Activated CD4-positive, alpha-beta T cell treated with anti-CD3 and anti-CD28 coated beads for 36 hours (primary cell): ENCODE measurements around the gene DAB1. TPM values are rescaled to one million over a fixed set of nuclear protein-coding genes. Genes with fewer than 3 reads are reported as not detected.
"Not testable (repeated sequence)": the region's sequence is repeated elsewhere in the genome, so short reads cannot be mapped to it uniquely, and the experiment has no call there.

ENCODE experiments used
- ATAC-seq: fragments of 200-7000 bp; cut with Tn5 transposase; one replicate; pipeline ENCODE4 v1.10.0; 2021; ENCODE audit warnings: mild to moderate bottlenecking, moderate library complexity
- CTCF ChIA-PET: fragments of 350-600 bp; sonication (Branson Sonifier 250); formaldehyde crosslinking; loops from one replicate; lab custom pipeline; 2021; ENCODE audit warnings: antibody characterized with exemption; lab: Charles Lee
- POLR2A ChIA-PET: fragments of 350-600 bp; sonication (Branson Sonifier 250); formaldehyde crosslinking; loops from one replicate; lab custom pipeline; 2021; ENCODE audit warnings: antibody characterized with exemption, inconsistent platforms; lab: Charles Lee
- DNase-seq: peaks from one replicate; pipeline ENCODE4 v3.0.0-alpha.2; 2020
- H3K27ac Mint-ChIP-seq: one replicate; pipeline ENCODE4 v1.8.0; 2021; ENCODE audit warnings: mixed read lengths
- H3K27me3 Mint-ChIP-seq: one replicate; pipeline ENCODE4 v1.8.0; 2021; ENCODE audit warnings: mixed read lengths
- H3K36me3 Mint-ChIP-seq: one replicate; pipeline ENCODE4 v1.8.0; 2021; ENCODE audit warnings: low read depth, mixed read lengths
- H3K4me1 Mint-ChIP-seq: one replicate; pipeline ENCODE4 v1.8.0; 2021; ENCODE audit warnings: mixed read lengths
- H3K4me3 Mint-ChIP-seq: one replicate; pipeline ENCODE4 v1.8.0; 2021; ENCODE audit warnings: mild to moderate bottlenecking, moderate library complexity, mixed read lengths
- H3K9me3 Mint-ChIP-seq: one replicate; pipeline ENCODE4 v1.8.0; 2021; ENCODE audit warnings: low read depth, mixed read lengths
- intact Hi-C, 2 experiments: fragments of 100-400 bp; cut with DNase I in 1 of 2; cut with micrococcal nuclease in 1 of 2; formaldehyde crosslinking; loops; one replicate each; pipeline versions ENCODE4 v1.14.2 to v1.15.1; 2022 to 2024; cut with DNase I, micrococcal nuclease
- total RNA-seq, 2 experiments: library from RNA; stranded (reverse); gene quantifications; one replicate each; pipeline ENCODE4 v1.2.3, GENCODE V29; 2021

Gene DAB1
- total RNA-seq, 2 experiments from 2014 or later = 0.11 TPM; not detected in 1

DNA sequence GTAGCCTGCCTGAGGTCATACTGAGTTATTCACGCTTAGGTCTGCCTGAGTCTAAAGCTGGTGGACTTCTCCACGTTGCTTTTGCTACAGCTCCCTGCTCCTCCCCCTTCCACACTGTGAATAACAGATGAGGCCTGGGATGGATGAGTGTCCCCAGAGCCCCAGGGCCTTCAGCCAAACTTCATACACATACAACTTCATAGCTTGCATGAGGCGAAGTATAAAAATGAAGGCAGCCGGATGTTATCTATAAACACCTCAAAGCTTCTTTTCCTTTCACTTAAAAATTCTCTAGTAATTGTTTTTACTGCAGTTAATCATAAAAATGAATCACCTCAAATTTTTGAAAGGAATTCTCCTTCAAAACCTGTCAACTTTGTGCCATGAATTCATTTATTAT lies 70.2 kb downstream of the DAB1 start:
- Mint-ChIP-seq H3K4me1 (no peaks in the 10 kb centered on the region), H3K9me3 (no peaks in the 10 kb centered on the region), H3K4me3 (no peak overlapping the region), H3K27me3 (peaks cover under 1% of the 10 kb centered on the region), H3K36me3 (no peaks in the 10 kb centered on the region), H3K27ac (no peak overlapping the region)
- POLR2A ChIA-PET = no interaction called here
- no peak for ATAC-seq
- CTCF ChIA-PET = no interaction called here
- intact Hi-C loops = no loop called here
- DNase-seq = no peak

DNA sequence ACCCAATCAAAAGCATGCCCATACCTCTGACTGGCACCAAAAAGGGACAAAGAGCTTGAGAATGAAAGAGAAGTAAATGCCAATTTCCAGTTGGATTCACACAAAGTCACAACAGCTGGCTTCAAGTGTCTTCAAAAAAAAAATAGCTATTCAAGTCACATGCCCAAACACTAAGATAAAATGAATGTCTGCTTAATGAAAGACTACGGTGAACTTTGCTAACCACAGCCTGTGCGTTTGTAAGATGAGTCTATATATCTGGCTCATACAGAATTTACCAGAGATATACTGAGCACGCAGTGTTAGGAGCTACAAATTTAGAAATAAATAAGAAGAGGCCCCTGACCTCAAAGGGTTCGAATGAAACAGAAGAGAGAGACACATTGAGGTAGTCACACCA lies 73.2 kb downstream of the DAB1 start:
- H3K4me3 Mint-ChIP-seq = no peak overlapping the region
- intact Hi-C loops = no loop called here
- CTCF ChIA-PET = no interaction called here
- POLR2A ChIA-PET = no interaction called here
- no peaks in the 10 kb centered on the region for H3K9me3 Mint-ChIP-seq
- DNase-seq = no peak
- no peak overlapping the region for H3K27ac Mint-ChIP-seq
- no peaks in the 10 kb centered on the region for H3K4me1 Mint-ChIP-seq
- no peak for ATAC-seq
- H3K27me3 Mint-ChIP-seq = peaks cover 3% of the 10 kb centered on the region
- no peaks in the 10 kb centered on the region for H3K36me3 Mint-ChIP-seq

DNA sequence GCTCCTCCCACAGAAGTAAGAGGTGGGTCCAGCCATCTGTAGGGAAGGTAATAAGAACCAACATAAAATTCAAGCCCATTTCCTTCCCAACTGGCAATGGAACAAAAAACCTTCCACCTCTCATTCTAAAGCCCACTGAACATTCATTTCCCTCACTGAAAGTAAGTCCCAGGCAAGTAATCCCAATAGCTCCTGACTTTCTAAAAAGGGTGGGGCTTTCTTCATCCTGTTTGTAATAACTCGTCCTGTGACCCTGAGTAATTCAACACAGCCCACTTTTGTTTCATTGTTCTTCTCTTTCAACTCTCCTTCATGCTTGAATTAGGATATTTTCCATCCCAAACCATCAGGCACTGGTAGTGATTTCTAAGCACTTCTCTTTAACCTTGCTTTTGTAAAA lies 74.9 kb downstream of the DAB1 start:
- Mint-ChIP-seq H3K4me1 (no peaks in the 10 kb centered on the region), H3K9me3 (no peaks in the 10 kb centered on the region), H3K36me3 (no peaks in the 10 kb centered on the region), H3K27me3 (peaks cover 3% of the 10 kb centered on the region), H3K4me3 (no peak overlapping the region), H3K27ac (no peak overlapping the region)
- intact Hi-C loops = no loop called here
- no peak for DNase-seq
- POLR2A ChIA-PET = no interaction called here
- CTCF ChIA-PET = no interaction called here
- ATAC-seq = no peak

DNA sequence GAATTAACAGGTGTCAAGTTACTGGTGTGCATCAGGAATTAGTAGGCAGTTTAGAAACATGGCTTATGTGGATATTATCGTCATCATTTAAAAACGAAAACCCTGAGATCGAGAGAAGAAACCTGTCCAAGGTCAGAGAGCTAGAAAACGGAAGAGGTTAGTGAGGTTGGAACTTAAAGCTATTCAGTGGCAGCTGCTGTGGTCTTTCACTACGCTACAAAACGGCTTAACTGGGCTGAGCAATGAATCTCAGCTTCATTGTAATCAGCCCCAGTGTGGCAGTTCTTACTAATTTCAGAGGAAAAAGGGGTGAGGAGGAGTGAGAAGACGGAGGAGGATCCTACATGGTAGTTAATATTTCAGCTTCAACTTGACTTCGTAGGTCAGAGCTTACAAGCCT lies 77.9 kb downstream of the DAB1 start:
- H3K4me1 Mint-ChIP-seq = no peaks in the 10 kb centered on the region
- DNase-seq = no peak
- no peak overlapping the region for H3K27ac Mint-ChIP-seq

DNA sequence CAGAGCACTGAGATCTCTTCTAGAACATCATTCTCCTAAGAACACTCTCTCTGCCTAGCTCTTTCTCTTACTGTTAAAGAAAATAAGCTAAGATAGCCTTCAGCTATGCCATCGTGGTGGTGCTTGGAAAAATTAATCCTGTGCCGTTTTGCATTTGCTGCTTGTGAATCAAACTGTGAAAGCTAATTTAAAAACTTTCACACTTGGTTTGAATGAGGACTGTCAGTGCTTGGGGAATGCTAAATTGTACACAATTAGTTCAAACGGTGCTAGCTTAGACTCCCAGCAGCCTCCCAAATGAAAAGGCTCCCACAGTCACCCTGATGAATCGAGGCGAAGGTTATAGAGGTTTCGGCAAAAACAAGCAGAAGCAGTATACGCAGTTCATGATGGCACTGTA lies 79.6 kb downstream of the DAB1 start:
- POLR2A ChIA-PET = no interaction called here
- H3K9me3 Mint-ChIP-seq = no peaks in the 10 kb centered on the region
- no peak overlapping the region for H3K27ac Mint-ChIP-seq
- intact Hi-C loops = no loop called here
- no peaks in the 10 kb centered on the region for H3K4me1 Mint-ChIP-seq
- ATAC-seq = no peak
- H3K27me3 Mint-ChIP-seq = peaks cover 4% of the 10 kb centered on the region
- no peak overlapping the region for H3K4me3 Mint-ChIP-seq
- no peak for DNase-seq
- no peaks in the 10 kb centered on the region for H3K36me3 Mint-ChIP-seq
- CTCF ChIA-PET = no interaction called here

More for the DNA sequence above, 77.9 kb downstream of the DAB1 start:
- peaks cover 4% of the 10 kb centered on the region for H3K27me3 Mint-ChIP-seq
- no peak overlapping the region for H3K4me3 Mint-ChIP-seq
- H3K9me3 Mint-ChIP-seq = no peaks in the 10 kb centered on the region
- intact Hi-C loops = no loop called here
- CTCF ChIA-PET = no interaction called here
- POLR2A ChIA-PET = no interaction called here
- ATAC-seq = no peak
- no peaks in the 10 kb centered on the region for H3K36me3 Mint-ChIP-seq

DNA sequence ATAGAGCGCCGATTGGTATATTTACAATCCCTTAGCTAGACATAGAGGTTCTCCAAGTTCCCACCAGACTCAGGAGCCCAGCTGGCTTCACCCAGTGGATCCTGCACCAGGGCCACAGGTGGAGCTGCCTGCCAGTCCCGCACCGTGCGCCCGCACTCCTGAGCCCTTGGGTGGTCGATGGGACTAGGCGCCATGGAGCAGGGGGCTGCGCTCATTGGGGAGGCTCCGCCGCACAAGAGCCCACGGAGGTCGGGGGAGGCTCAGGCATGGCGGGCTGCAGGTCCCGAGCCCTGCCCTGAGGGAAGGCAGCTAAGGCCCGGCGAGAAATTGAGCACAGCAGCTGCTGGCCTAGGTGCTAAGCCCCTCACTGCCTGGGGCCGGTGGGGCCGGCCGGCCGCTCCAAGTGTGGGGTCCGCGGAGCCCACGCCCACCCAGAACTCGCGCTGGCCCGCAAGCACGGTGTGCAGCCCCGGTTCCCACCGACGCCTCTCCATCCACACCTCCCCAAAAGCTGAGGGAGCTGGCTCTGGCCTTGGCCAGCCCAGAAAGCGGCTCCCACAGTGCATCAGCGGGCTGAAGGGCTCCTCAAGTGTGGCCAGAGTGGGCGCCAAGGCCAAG lies 80.5 kb downstream of the DAB1 start:
- POLR2A ChIA-PET, H3K27me3 Mint-ChIP-seq: not testable (repeated sequence)

DNA sequence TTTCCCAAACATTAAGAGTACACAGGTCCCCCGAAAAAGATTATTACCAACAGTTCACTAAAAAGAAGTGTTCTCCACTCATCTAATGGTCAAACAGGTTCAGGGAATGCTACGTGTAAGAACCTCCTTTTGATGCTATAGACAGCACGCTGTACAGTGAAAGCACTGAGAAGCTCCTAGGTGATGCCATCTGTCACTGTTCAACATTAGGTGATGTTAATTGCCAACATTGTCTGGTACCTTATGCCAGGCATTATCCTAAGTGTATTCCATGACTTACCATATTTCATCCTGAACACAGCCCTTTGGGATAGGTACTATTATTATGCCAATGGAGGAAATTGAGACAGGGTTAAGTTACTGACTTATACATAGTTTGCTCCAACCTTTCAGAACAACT lies 82.1 kb downstream of the DAB1 start:
- no peak for DNase-seq
- ChIA-PET CTCF (no interaction called here), POLR2A (no interaction called here)
- intact Hi-C loops = no loop called here
- Mint-ChIP-seq H3K27me3 (peaks cover 3% of the 10 kb centered on the region), H3K4me3 (no peak overlapping the region), H3K4me1 (no peaks in the 10 kb centered on the region), H3K27ac (no peak overlapping the region), H3K36me3 (no peaks in the 10 kb centered on the region), H3K9me3 (no peaks in the 10 kb centered on the region)
- no peak for ATAC-seq

More for the DNA sequence above, 80.5 kb downstream of the DAB1 start:
- H3K36me3 Mint-ChIP-seq, ATAC-seq, H3K27ac Mint-ChIP-seq, intact Hi-C loops, H3K4me3 Mint-ChIP-seq, CTCF ChIA-PET, H3K9me3 Mint-ChIP-seq, H3K4me1 Mint-ChIP-seq, DNase-seq: not testable (repeated sequence)

DNA sequence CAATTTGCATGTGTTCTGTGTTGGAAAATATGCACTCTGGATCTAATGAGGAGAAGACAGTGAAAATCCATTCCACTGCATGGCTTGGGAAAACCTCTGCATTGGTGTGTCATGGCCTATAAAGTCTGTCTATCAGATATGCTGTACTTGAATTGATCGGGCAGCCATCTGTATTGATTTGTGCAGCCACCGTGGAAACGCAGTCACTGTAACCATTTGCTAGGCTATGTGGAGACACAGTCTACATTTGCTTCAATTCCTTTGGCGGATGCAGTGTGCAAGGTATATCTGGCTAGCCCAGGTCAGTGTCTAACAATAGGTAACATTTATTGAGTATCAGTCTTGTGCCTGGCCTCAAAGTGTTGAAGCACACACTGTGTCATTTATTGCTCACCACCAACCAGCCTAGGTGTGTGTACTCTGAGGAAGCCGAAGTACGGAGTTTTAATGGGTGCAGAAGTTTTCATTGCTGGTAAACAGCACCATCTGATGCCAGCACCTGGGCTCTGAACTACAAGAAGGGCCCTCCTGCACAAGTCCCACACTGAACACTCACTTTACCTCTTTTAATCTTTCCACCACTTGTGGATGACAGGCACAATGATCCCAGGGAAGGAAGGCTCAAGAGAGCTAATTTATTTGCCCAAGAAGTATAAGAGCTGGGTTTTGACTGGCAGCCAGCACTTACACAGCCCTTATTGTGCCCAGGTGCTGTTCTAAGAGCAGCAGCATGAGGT lies 83.4 kb downstream of the DAB1 start:
- H3K27me3 Mint-ChIP-seq = peaks cover 3% of the 10 kb centered on the region
- no peak overlapping the region for H3K27ac Mint-ChIP-seq
- CTCF ChIA-PET = no interaction called here
- no peaks in the 10 kb centered on the region for H3K36me3 Mint-ChIP-seq
- POLR2A ChIA-PET = no interaction called here
- ATAC-seq (no peak), DNase-seq (no peak)
- intact Hi-C loops = no loop called here
- no peak overlapping the region for H3K4me3 Mint-ChIP-seq
- no peaks in the 10 kb centered on the region for H3K4me1 Mint-ChIP-seq
- H3K9me3 Mint-ChIP-seq = no peaks in the 10 kb centered on the region

DNA sequence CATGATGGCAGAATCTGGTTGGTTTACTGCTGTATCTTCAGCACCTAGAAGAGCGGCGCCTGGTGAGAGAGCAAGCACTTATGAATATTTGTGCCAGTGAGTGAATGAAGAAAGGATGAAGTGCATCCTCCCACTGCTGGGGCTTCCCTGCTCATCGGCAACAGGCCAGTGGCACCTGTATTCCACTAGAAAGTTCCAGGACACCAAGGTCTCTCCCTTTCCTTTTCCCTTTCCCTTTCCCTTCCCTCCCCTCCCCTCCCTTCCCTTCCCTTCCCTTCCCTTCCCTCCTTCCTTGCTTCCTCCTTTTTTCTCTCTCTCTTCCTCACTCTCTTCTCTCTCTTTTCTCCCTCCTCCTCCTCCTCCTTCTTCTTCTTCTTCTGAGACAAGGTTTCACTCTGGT lies 86.2 kb downstream of the DAB1 start:
- peaks cover 3% of the 10 kb centered on the region for H3K27me3 Mint-ChIP-seq
- ATAC-seq (no peak), DNase-seq (no peak)
- peaks cover 3% of the 10 kb centered on the region for H3K9me3 Mint-ChIP-seq
- no peaks in the 10 kb centered on the region for H3K4me1 Mint-ChIP-seq
- H3K4me3 Mint-ChIP-seq = no peak overlapping the region
- intact Hi-C loops = no loop called here
- POLR2A ChIA-PET = no interaction called here
- no peaks in the 10 kb centered on the region for H3K36me3 Mint-ChIP-seq
- CTCF ChIA-PET = no interaction called here
- no peak overlapping the region for H3K27ac Mint-ChIP-seq

DNA sequence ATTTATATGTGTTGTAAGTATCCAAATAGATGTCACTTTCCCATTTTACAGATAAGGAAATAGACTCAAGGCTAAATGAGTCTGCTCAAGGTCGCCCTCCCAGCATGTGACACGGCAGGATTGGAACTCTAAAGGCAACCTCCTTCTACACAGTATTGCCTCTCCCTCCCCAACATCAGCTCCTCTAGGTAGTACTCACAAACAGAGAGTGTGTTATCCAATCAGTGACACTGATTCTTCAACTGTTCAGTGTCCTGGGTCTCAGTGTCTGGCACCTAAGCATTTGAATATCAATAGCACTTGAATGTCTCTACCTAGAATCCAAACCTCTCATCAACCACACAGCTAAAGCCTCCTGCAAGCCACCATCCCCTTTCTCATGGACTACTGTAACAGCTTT lies 87.1 kb downstream of the DAB1 start:
- DNase-seq (no peak), ATAC-seq (no peak)
- CTCF ChIA-PET = interaction anchor here (0.5 kb wide), 1 partner anchor 8 kb away, joined by 3 read pairs; no protein-coding TSS in a partner anchor
- no peak overlapping the region for H3K27ac Mint-ChIP-seq
- H3K4me1 Mint-ChIP-seq = no peaks in the 10 kb centered on the region
- H3K36me3 Mint-ChIP-seq = no peaks in the 10 kb centered on the region
- intact Hi-C loops = no loop called here
- H3K4me3 Mint-ChIP-seq = no peak overlapping the region
- peaks cover 3% of the 10 kb centered on the region for H3K9me3 Mint-ChIP-seq
- POLR2A ChIA-PET = no interaction called here
- peaks cover 3% of the 10 kb centered on the region for H3K27me3 Mint-ChIP-seq

DNA sequence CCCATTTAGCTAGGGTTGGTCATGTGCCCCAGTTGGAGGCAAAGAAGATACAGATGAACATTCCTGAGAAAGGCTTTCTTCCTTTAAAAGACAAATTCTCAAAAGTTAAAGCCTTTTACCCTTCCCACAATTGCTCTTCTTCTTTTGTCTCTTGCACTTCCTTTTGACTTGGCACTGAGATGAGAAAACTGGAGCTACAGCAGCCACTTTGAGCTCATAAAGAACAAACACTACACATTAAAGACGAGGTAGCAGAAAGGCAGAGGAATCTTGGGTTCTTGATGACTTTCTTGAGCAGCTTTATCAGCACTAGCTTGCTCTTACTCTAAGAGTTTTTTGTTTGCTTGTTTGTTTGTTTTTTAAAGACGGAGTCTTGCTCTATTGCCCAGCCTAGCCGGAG lies 92.2 kb downstream of the DAB1 start:
- H3K27me3 Mint-ChIP-seq = no peaks in the 10 kb centered on the region
- H3K27ac Mint-ChIP-seq = no peak overlapping the region
- POLR2A ChIA-PET = no interaction called here
- H3K9me3 Mint-ChIP-seq = peaks cover 8% of the 10 kb centered on the region
- CTCF ChIA-PET = no interaction called here
- intact Hi-C loops = no loop called here
- no peak overlapping the region for H3K4me3 Mint-ChIP-seq
- ATAC-seq (no peak), DNase-seq (no peak)
- no peaks in the 10 kb centered on the region for H3K4me1 Mint-ChIP-seq
- H3K36me3 Mint-ChIP-seq = no peaks in the 10 kb centered on the region

DNA sequence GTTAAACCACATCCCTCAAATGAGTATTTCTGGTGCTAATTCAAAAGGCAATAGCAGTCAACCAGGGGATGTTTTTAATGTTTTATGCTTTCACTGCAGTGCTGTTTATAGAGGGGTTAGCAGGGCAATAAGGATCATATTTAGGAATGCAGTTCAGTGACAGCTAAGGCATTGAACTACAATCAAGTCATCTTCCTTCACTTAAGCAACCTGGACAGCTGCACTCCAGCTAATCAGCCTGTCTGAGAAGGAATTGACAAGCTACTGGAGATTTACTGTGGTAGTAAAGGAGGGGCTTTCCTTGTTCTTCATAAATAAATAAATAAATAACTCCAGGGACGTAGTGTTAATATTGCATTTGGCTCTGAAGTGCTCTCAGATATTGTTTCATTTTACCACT lies 93.9 kb downstream of the DAB1 start:
- no peak overlapping the region for H3K4me3 Mint-ChIP-seq
- DNase-seq (no peak), ATAC-seq (no peak)
- no peaks in the 10 kb centered on the region for H3K4me1 Mint-ChIP-seq
- ChIA-PET CTCF (no interaction called here), POLR2A (no interaction called here)
- no peaks in the 10 kb centered on the region for H3K36me3 Mint-ChIP-seq
- no peak overlapping the region for H3K27ac Mint-ChIP-seq
- intact Hi-C loops = no loop called here
- H3K9me3 Mint-ChIP-seq = peaks cover 8% of the 10 kb centered on the region
- H3K27me3 Mint-ChIP-seq = no peaks in the 10 kb centered on the region
